Calu3 (cell line): ENCODE data around the gene DNM1. TPM values are rescaled to one million over a fixed set of nuclear protein-coding genes. Genes with fewer than 3 reads are reported as not detected.

Experiments
- BruUV-seq: library from RNA; stranded (reverse); fragments of 400-500 nt; replicated peaks from 2 replicates; lab custom pipeline; 2021; lab: Mats Ljungman, UMichigan
- CTCF ChIA-PET: fragments of 300-600 bp; sonication (Branson Sonifier 250); formaldehyde crosslinking; loops from one replicate; lab custom pipeline; 2022; ENCODE audit warnings: antibody characterized with exemption; lab: Charles Lee
- DNase-seq: peaks from one replicate; pipeline ENCODE4 v3.0.0; 2022
- H3K27ac Mint-ChIP-seq: one replicate; pipeline ENCODE4 v1.8.0; 2022; ENCODE audit warnings: mixed read lengths; ENCODE audit not compliant: unreplicated experiment
- H3K27me3 Mint-ChIP-seq: one replicate; pipeline ENCODE4 v1.8.0; 2022; ENCODE audit warnings: mixed read lengths; ENCODE audit not compliant: unreplicated experiment
- H3K36me3 Mint-ChIP-seq: one replicate; pipeline ENCODE4 v1.8.0; 2022; ENCODE audit warnings: mild to moderate bottlenecking, moderate library complexity, mixed read lengths; ENCODE audit not compliant: insufficient read depth, unreplicated experiment
- H3K4me1 Mint-ChIP-seq: one replicate; pipeline ENCODE4 v1.8.0; 2022; ENCODE audit warnings: mild to moderate bottlenecking, low read depth, mixed read lengths; ENCODE audit not compliant: unreplicated experiment
- H3K4me3 Mint-ChIP-seq: one replicate; pipeline ENCODE4 v1.8.0; 2022; ENCODE audit warnings: mild to moderate bottlenecking, low read depth, moderate library complexity, mixed read lengths; ENCODE audit not compliant: unreplicated experiment
- H3K9me3 Mint-ChIP-seq: one replicate; pipeline ENCODE4 v1.8.0; 2022; ENCODE audit warnings: low read depth, mixed read lengths; ENCODE audit not compliant: unreplicated experiment
- CTCF ChIP-seq: fragments of 200-600 bp; IDR thresholded peaks from one replicate; pipeline ENCODE4 v1.8.0; 2022; ENCODE audit warnings: antibody characterized with exemption; ENCODE audit not compliant: unreplicated experiment
- intact Hi-C: fragments of 100-400 bp; cut with micrococcal nuclease; formaldehyde crosslinking; loops from one replicate; pipeline ENCODE4 v1.10.0; 2022; ENCODE audit not compliant: unreplicated experiment
- total RNA-seq: library from RNA; stranded (reverse); gene quantifications from 2 replicates; pipeline ENCODE4 v1.2.3, GENCODE V29; 2022

The DNM1 gene
- total RNA-seq, 1 experiment from 2014 or later: 40.0 TPM

GRCh38 chr9:128244091-128244836 lies 41.1 kb downstream of the DNM1 start:
- H3K36me3 Mint-ChIP-seq: peaks cover 17% of the 10 kb centered on the region
- intact Hi-C loops: no loop called here
- no peak for TF ChIP-seq CTCF
- no peaks in the 10 kb centered on the region for H3K9me3 Mint-ChIP-seq
- no TSS peak for BruUV-seq
- DNase-seq: no peak
- H3K4me3 Mint-ChIP-seq: no peak overlapping the region
- CTCF ChIA-PET: no interaction called here
- H3K4me1 Mint-ChIP-seq: no peaks in the 10 kb centered on the region
- H3K27ac Mint-ChIP-seq: no peak overlapping the region
- H3K27me3 Mint-ChIP-seq: no peaks in the 10 kb centered on the region

GRCh38 chr9:128244837-128245231 lies 41.7 kb downstream of the DNM1 start:
- Mint-ChIP-seq H3K27ac (no peak overlapping the region), H3K36me3 (peaks cover 20% of the 10 kb centered on the region), H3K4me1 (no peaks in the 10 kb centered on the region), H3K4me3 (no peak overlapping the region), H3K9me3 (no peaks in the 10 kb centered on the region), H3K27me3 (no peaks in the 10 kb centered on the region)
- TF ChIP-seq CTCF: no peak
- CTCF ChIA-PET: no interaction called here
- no TSS peak for BruUV-seq
- DNase-seq: no peak
- intact Hi-C loops: no loop called here

GRCh38 chr9:128245421-128246151 lies 42.4 kb downstream of the DNM1 start:
- Mint-ChIP-seq H3K4me3 (no peak overlapping the region), H3K4me1 (no peaks in the 10 kb centered on the region), H3K27me3 (no peaks in the 10 kb centered on the region), H3K27ac (no peak overlapping the region), H3K9me3 (no peaks in the 10 kb centered on the region), H3K36me3 (peaks cover 21% of the 10 kb centered on the region)
- DNase-seq: no peak
- BruUV-seq: no TSS peak
- TF ChIP-seq CTCF: no peak
- intact Hi-C loops: no loop called here
- CTCF ChIA-PET: no interaction called here

GRCh38 chr9:128246471-128246870 lies 43.3 kb downstream of the DNM1 start:
- no peak overlapping the region for H3K4me3 Mint-ChIP-seq

More at GRCh38 chr9:128246471-128246870, 43.3 kb downstream of the DNM1 start:
- BruUV-seq: no TSS peak
- no peaks in the 10 kb centered on the region for H3K4me1 Mint-ChIP-seq
- H3K9me3 Mint-ChIP-seq: no peaks in the 10 kb centered on the region
- no peak overlapping the region for H3K27ac Mint-ChIP-seq
- peaks cover 21% of the 10 kb centered on the region for H3K36me3 Mint-ChIP-seq
- H3K27me3 Mint-ChIP-seq: no peaks in the 10 kb centered on the region
- intact Hi-C loops: no loop called here
- no peak for DNase-seq
- CTCF ChIA-PET: no interaction called here
- TF ChIP-seq CTCF: no peak
